ENCODE measurements around the gene MTHFD1L.

GRCh38 chr6:151005896-151006632 lies 140.6 kb downstream of the MTHFD1L start:
- no peak for TF ChIP-seq ZNF274 (IDR thresholded peaks at IDR 0.05; ENCODE audit: low read depth, low read length)
- no peak for TF ChIP-seq SUZ12 (IDR thresholded peaks at IDR 0.05; ENCODE audit: extremely low read depth, insufficient read depth, insufficient read length)
- TF ChIP-seq YY1 (IDR thresholded peaks at IDR 0.05; ENCODE audit: insufficient read depth, insufficient read length), result no peak

Measured in NT2/D1 (cell line).